Measurements from ENCODE around the gene PRKG1.

GRCh38 chr10:51459476-51459875 is 385.2 kb downstream of the PRKG1 start:
- TF ChIP-seq TEAD4 (IDR thresholded peaks at IDR 0.05; ENCODE audit: low read depth, low read length): no peak
- TF ChIP-seq USF2 (IDR thresholded peaks at IDR 0.05; ENCODE audit: low read length): no peak
- TF ChIP-seq EP300 (IDR thresholded peaks at IDR 0.05; ENCODE audit: borderline replicate concordance in 1 of 2, low read depth in 2 of 2, low read length in 2 of 2): no peak
- no peak for TF ChIP-seq POLR2A (IDR thresholded peaks at IDR 0.05; ENCODE audit: control extremely low read depth in 1 of 2, low read depth in 2 of 2, low read length in 2 of 2)
- TF ChIP-seq CTCF (IDR thresholded peaks at IDR 0.05; ENCODE audit: control extremely low read depth in 1 of 3, insufficient read depth in 1 of 3, low read depth in 1 of 3, low read length in 3 of 3): no peak
- TF ChIP-seq JUN (IDR thresholded peaks at IDR 0.05; ENCODE audit: low read depth, low read length): no peak
- no peak for TF ChIP-seq POLR2AphosphoS5 (IDR thresholded peaks at IDR 0.05; ENCODE audit: low read depth, low read length)

Measured in H1 (cell line).